Smooth muscle cell (in vitro differentiated cells): Measurements from ENCODE around the gene ELF4. TPM values are rescaled to one million over a fixed set of nuclear protein-coding genes. Genes with fewer than 3 reads are reported as not detected.

Experiments used
- DNase-seq: peaks from one replicate; lab custom pipeline; 2025; ENCODE audit not compliant: unreplicated experiment; lab: John Stamatoyannopoulos, UW
- H2AFZ ChIP-seq: fragments of 200-600 bp; sonication (generic); 2 replicates; pipeline ENCODE4 v1.6.0; 2016; ENCODE audit warnings: antibody characterized with exemption, low read depth, mild to moderate bottlenecking
- H3F3A ChIP-seq: fragments of 200-600 bp; sonication (generic); 2 replicates; pipeline ENCODE4 v1.6.0; 2017; ENCODE audit warnings: antibody characterized with exemption, low read depth
- H3K27ac ChIP-seq: fragments of 200-600 bp; sonication (generic); 2 replicates; pipeline ENCODE4 v1.5.1; 2016; ENCODE audit warnings: low read depth, mild to moderate bottlenecking
- H3K27me3 ChIP-seq: fragments of 200-600 bp; sonication (generic); 2 replicates; pipeline ENCODE4 v1.6.1; 2016; ENCODE audit warnings: low read depth, mild to moderate bottlenecking
- H3K36me3 ChIP-seq: fragments of 200-600 bp; sonication (generic); 2 replicates; pipeline ENCODE4 v1.5.1; 2016; ENCODE audit warnings: low read depth
- H3K4me1 ChIP-seq: fragments of 200-600 bp; sonication (generic); 2 replicates; pipeline ENCODE4 v1.5.1; 2016; ENCODE audit warnings: low read depth
- H3K4me2 ChIP-seq: fragments of 200-600 bp; sonication (generic); 2 replicates; pipeline ENCODE4 v1.6.0; 2016; ENCODE audit warnings: mild to moderate bottlenecking
- H3K4me3 ChIP-seq: fragments of 200-600 bp; sonication (generic); 2 replicates; pipeline ENCODE4 v1.5.1; 2016; ENCODE audit warnings: mild to moderate bottlenecking
- H3K79me2 ChIP-seq: fragments of 200-600 bp; sonication (generic); 2 replicates; pipeline ENCODE4 v1.6.0; 2016; ENCODE audit warnings: low read depth, mild to moderate bottlenecking
- H3K9ac ChIP-seq: fragments of 200-600 bp; sonication (generic); 2 replicates; pipeline ENCODE4 v1.6.0; 2016; ENCODE audit warnings: low read depth
- H3K9me3 ChIP-seq: fragments of 200-600 bp; sonication (generic); replicated peaks from 2 replicates; pipeline ENCODE4 v1.5.1; 2016; ENCODE audit warnings: low read depth
- H4K20me1 ChIP-seq: fragments of 200-600 bp; sonication (generic); 2 replicates; pipeline ENCODE4 v1.6.0; 2016; ENCODE audit warnings: low read depth
- CTCF ChIP-seq: fragments of 200-600 bp; sonication (generic); IDR thresholded peaks from 2 replicates; pipeline ENCODE4 v1.5.1; 2017; ENCODE audit warnings: borderline replicate concordance, mild to moderate bottlenecking, antibody characterized with exemption; ENCODE audit not compliant: insufficient read depth, poor library complexity, severe bottlenecking
- WGBS: methylation state at CpG from one replicate; pipeline ENCODE4 v1.1.7; 2016; ENCODE audit warnings: low lambda C conversion rate; 5-methylcytosine and 5-hydroxymethylcytosine counted together
- polyA plus RNA-seq: library from polyadenylated mRNA; unstranded; fragments of >200 nt; fragmentation: Nextera tagmentation; extraction: Ambion mirVana; gene quantifications from 2 replicates; pipeline ENCODE4 v1.2.1, GENCODE V29; 2016
- total RNA-seq: library from RNA; depleted of rRNA; stranded (reverse); fragments of >200 nt; gene quantifications from 2 replicates; pipeline ENCODE4 v1.2.3, GENCODE V29; 2014

ELF4 gene
- total and polyA plus RNA-seq, 2 experiments from 2014 or later, result 12.0 to 12.6 TPM

DNA sequence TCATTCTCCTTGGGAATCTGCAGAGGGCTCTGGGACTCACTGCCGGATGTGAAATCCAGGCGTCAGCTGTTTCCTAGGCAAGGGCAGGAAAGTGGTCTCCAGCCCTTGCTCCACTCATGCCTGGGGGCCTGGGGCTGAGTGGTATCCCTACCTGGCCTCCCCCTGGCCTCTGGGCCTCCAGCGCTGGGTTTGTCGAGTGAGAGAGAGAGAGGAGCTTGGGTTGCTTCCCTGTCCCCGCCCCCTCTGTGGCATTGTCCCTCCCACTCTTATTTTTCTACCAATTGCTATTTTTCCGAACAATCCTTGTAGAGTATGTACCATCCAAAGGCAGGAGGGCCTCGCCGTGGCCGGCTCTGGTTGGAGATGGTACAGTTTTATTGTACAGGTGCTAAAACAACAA lies 53.1 kb downstream of the ELF4 start:
- no peak for DNase-seq
- H4K20me1 ChIP-seq, result no peaks in the 10 kb centered on the region
- no peak overlapping the region for H3K4me3 ChIP-seq
- no peak overlapping the region for H2AFZ ChIP-seq
- no peak overlapping the region for H3K4me2 ChIP-seq
- H3K36me3 ChIP-seq, result no peaks in the 10 kb centered on the region
- H3F3A ChIP-seq, result no peaks in the 10 kb centered on the region
- H3K79me2 ChIP-seq, result no peaks in the 10 kb centered on the region
- H3K9ac ChIP-seq, result no peak overlapping the region
- H3K27me3 ChIP-seq, result no peaks in the 10 kb centered on the region
- no peak overlapping the region for H3K27ac ChIP-seq
- WGBS, result 89% methylated on average over 9 of the region's 9 CpGs
- no peak for TF ChIP-seq CTCF
- H3K4me1 ChIP-seq, result no peaks in the 10 kb centered on the region
- H3K9me3 ChIP-seq, result no peaks in the 10 kb centered on the region

GRCh38 chrX:130055899-130056298 lies 54.4 kb downstream of the ELF4 start:
- WGBS, result 73% methylated on average over 18 of the region's 18 CpGs
- Histone ChIP-seq H3F3A (no peaks in the 10 kb centered on the region), H4K20me1 (no peaks in the 10 kb centered on the region), H3K27me3 (no peaks in the 10 kb centered on the region), H3K9ac (no peak overlapping the region), H3K4me1 (no peaks in the 10 kb centered on the region), H3K27ac (no peak overlapping the region), H2AFZ (no peak overlapping the region), H3K36me3 (no peaks in the 10 kb centered on the region), H3K9me3 (no peaks in the 10 kb centered on the region), H3K4me2 (no peak overlapping the region), H3K4me3 (no peak overlapping the region), H3K79me2 (no peaks in the 10 kb centered on the region)
- no peak for DNase-seq
- no peak for TF ChIP-seq CTCF

DNA sequence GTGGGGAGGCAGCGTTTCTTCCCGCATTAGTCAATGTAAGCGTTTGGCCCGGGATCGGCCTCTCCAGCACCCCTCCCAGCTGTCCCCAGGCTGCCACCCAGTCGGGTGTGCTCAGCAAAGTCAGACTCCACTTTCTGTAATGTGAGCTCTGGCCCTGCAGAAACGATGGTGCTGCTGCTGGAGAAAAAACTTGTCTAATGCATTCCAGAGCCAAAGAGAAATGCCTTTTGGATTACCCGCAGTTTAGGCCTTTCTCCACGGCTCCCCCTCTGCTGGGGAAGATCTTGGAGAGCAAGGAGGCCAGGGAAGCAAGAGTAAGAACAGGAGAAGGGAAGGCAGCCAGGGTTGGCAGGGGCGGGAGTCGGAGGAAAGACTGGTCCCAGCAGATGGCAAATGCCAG lies 55.2 kb downstream of the ELF4 start:
- 39% methylated on average over 11 of the region's 11 CpGs for WGBS
- no peak for TF ChIP-seq CTCF
- H3K4me1 ChIP-seq, result no peaks in the 10 kb centered on the region
- no peaks in the 10 kb centered on the region for H3K9me3 ChIP-seq
- H3K27ac ChIP-seq, result no peak overlapping the region
- DNase-seq, result no peak
- no peaks in the 10 kb centered on the region for H3K27me3 ChIP-seq
- no peaks in the 10 kb centered on the region for H3K36me3 ChIP-seq
- no peak overlapping the region for H3K9ac ChIP-seq
- no peaks in the 10 kb centered on the region for H3F3A ChIP-seq
- H4K20me1 ChIP-seq, result no peaks in the 10 kb centered on the region
- no peak overlapping the region for H3K4me3 ChIP-seq
- no peak overlapping the region for H3K4me2 ChIP-seq
- H2AFZ ChIP-seq, result no peak overlapping the region
- no peaks in the 10 kb centered on the region for H3K79me2 ChIP-seq

DNA sequence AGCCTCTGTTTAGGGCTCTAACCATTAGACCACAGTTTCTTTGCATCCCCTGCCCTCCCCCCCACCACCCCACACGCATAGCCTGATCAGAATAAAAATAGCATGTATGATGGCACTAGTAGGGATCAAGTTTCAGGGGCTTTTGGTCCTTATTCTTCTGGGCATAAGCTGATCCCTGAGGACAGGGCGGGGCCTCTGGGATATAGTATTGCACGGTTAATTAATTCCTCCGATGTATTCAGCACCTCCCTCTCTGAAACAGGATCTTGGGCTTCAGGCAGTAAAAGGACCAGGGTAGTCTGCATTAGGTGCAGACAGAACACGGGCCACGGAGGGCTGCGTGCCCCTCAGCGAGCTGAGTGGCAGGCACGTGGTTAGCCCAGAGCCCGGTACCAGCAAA lies 57.1 kb downstream of the ELF4 start:
- no peaks in the 10 kb centered on the region for H3K9me3 ChIP-seq
- H3K9ac ChIP-seq, result no peak overlapping the region
- no peaks in the 10 kb centered on the region for H3K79me2 ChIP-seq
- H4K20me1 ChIP-seq, result no peaks in the 10 kb centered on the region
- DNase-seq, result no peak
- no peaks in the 10 kb centered on the region for H3K4me1 ChIP-seq
- H3K4me2 ChIP-seq, result no peak overlapping the region
- H2AFZ ChIP-seq, result no peak overlapping the region
- H3K4me3 ChIP-seq, result no peak overlapping the region
- H3K27me3 ChIP-seq, result no peaks in the 10 kb centered on the region
- WGBS, result 84% methylated on average over 10 of the region's 10 CpGs
- TF ChIP-seq CTCF, result no peak
- H3K27ac ChIP-seq, result no peak overlapping the region
- H3K36me3 ChIP-seq, result no peaks in the 10 kb centered on the region
- no peaks in the 10 kb centered on the region for H3F3A ChIP-seq
